Kidney (tissue), 14 donors: ENCODE data around the gene CYP11A1. TPM values are rescaled to one million over a fixed set of nuclear protein-coding genes. Genes with fewer than 3 reads are reported as not detected.

Experiments
- DNase-seq, 5 donors: peaks; one replicate each; pipeline ENCODE4 v3.0.0-alpha.2; 2013 to 2020
- FAIRE-seq: peaks from 2 replicates; lab custom pipeline; 2012; peaks lifted over from hg19 to GRCh38; lab: Jason Lieb, UNC
- H3K27ac ChIP-seq, 2 donors: one replicate each; pipeline ENCODE4 v1.7.0; 2013; ENCODE audit warnings: low read depth in 2 of 2, low read length in 2 of 2, inconsistent platforms in 1 of 2
- H3K27me3 ChIP-seq: one replicate; pipeline ENCODE4 v1.7.1; 2013; ENCODE audit warnings: low read length, inconsistent platforms; ENCODE audit not compliant: control insufficient read depth, insufficient read depth
- H3K36me3 ChIP-seq, 3 donors: one replicate each; pipeline versions ENCODE4 v1.7.0 to v1.7.1; 2013; ENCODE audit warnings: low read length in 3 of 3, control low read depth in 1 of 3, inconsistent platforms in 1 of 3; ENCODE audit not compliant: insufficient read depth in 3 of 3, control insufficient read depth in 2 of 3
- H3K4me1 ChIP-seq, 3 donors: one replicate each; pipeline versions ENCODE4 v1.7.0 to v1.7.1; 2013; ENCODE audit warnings: low read length in 3 of 3, inconsistent platforms in 1 of 3, low read depth in 1 of 3; ENCODE audit not compliant: control insufficient read depth in 2 of 3, insufficient read depth in 2 of 3
- H3K4me3 ChIP-seq, 3 donors: one replicate each; pipeline versions ENCODE4 v1.7.0 to v1.8.1; 2013; ENCODE audit warnings: low read length in 3 of 3, control low read depth in 1 of 3, inconsistent platforms in 1 of 3
- H3K9ac ChIP-seq, 3 donors: one replicate each; pipeline versions ENCODE4 v1.7.0 to v1.7.1; 2013; ENCODE audit warnings: low read length in 3 of 3, control low read depth in 1 of 3, inconsistent platforms in 1 of 3
- H3K9me3 ChIP-seq, 3 donors: one replicate each; pipeline versions ENCODE4 v1.7.0 to v1.7.1; 2013; ENCODE audit warnings: low read length in 3 of 3, control low read depth in 1 of 3, inconsistent platforms in 1 of 3; ENCODE audit not compliant: control insufficient read depth in 2 of 3, insufficient read depth in 1 of 3
- intact Hi-C: fragments of 100-400 bp; cut with DNase I; formaldehyde crosslinking; loops from one replicate; pipeline ENCODE4 v1.11.1; 2022
- polyA plus RNA-seq: library from polyadenylated mRNA; stranded (reverse); fragments of 350-450 nt; fragmentation: Illumina TruSeq; extraction: RNeasy Lipid Tissue Mini Kit (QIAGEN cat#74804); gene quantifications from one replicate; pipeline ENCODE4 v1.2.3, GENCODE V29; 2014; ENCODE audit warnings: low read depth, low replicate concordance; ENCODE audit not compliant: insufficient read depth
- total RNA-seq: library from RNA; stranded (reverse); fragmentation: NEBNext Ultra II Directional; extraction: Animal tissue kit (Norgen Biotek cat#: 25700); gene quantifications from one replicate; pipeline ENCODE4 v1.2.1, GENCODE V29; 2021
- TF ChIP-seq, protein P1 (sequence below): IDR thresholded peaks from 3 replicates; pipeline ENCODE4 v1.5.1; 2012; ENCODE audit warnings: mild to moderate bottlenecking, moderate library complexity, borderline replicate concordance; ENCODE audit not compliant: insufficient read depth; ENCODE audit errors: extremely low read depth
- donor health status: control.
- donor health status: control.
- donor health status: control.
- donor health status: control.
- donor health status: control.
- donor health status: DM: yes; HTN: yes; CAD: no.
- donor health status: Normal renal cell carcinoma (clear cell type).

Gene CYP11A1
- total and polyA plus RNA-seq, 2 donors from 2014 or later: 0.13 to 2.7 TPM

DNA sequence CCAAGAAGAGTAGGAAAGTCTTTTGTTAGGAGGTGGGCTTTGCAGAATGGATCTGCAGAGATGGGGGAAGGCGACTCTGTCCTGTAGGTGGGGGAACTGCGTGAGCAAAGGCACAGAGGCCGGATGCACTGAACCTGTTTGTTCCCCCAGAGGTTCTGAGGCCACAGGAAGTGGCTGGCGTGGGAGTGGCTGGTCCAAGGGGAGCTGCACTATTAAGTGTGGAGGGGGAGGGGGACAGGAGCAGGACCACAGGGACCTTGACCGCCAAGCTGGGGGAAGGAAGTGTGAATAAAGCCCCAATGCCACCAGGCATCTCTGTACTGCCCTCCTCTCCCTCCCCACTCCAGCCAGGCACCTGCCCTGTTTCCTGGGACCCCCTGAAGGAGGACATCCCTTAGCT lies 51.8 kb downstream of the CYP11A1 start:
- no peak for FAIRE-seq
- Histone ChIP-seq H3K27me3 (no peaks in the 10 kb centered on the region), H3K4me3 (no peak overlapping the region), H3K4me1 (peaks cover 0 to 2% (median 0%) of the 10 kb centered on the region in 3 donors), H3K27ac (no peak overlapping the region), H3K9ac (no peak overlapping the region), H3K9me3 (no peaks in the 10 kb centered on the region), H3K36me3 (no peaks in the 10 kb centered on the region)
- intact Hi-C loops: no loop called here
- peak in 1 of 5 donors; percentile 60 for DNase-seq
- TF ChIP-seq, protein P1, sequence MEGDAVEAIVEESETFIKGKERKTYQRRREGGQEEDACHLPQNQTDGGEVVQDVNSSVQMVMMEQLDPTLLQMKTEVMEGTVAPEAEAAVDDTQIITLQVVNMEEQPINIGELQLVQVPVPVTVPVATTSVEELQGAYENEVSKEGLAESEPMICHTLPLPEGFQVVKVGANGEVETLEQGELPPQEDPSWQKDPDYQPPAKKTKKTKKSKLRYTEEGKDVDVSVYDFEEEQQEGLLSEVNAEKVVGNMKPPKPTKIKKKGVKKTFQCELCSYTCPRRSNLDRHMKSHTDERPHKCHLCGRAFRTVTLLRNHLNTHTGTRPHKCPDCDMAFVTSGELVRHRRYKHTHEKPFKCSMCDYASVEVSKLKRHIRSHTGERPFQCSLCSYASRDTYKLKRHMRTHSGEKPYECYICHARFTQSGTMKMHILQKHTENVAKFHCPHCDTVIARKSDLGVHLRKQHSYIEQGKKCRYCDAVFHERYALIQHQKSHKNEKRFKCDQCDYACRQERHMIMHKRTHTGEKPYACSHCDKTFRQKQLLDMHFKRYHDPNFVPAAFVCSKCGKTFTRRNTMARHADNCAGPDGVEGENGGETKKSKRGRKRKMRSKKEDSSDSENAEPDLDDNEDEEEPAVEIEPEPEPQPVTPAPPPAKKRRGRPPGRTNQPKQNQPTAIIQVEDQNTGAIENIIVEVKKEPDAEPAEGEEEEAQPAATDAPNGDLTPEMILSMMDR: no peak

DNA sequence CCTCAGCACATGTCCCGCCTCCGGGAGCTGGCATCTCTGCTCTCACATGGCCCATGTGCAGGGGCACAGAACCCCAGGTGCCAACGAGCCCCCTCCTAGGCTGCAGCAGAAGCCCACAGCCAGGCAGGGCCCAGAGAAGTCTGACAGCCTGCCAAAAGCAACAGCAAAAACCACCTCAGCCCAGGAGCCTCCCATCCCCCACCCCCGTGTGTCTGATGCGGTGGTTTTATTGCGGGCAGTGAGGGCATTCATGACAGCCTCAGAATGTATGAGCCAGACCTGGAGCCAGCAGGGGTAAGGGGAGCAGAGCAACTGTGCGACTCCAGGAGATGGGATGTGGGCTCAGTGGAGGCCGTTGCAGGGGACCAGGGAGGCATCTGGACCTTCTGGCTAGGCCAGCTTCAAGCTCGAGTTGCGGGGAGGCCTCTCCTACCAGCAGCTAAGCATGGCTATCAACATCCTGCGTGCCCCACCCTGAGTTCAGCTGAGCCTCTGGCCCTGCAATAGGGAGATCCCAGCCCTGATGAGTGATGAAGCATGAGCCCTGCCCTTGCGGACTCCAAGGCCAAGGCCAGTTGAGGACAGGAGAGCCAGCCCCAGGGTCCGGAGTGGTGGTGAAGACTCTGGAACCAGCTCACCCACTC lies 52.5 kb downstream of the CYP11A1 start:
- intact Hi-C loops: loop anchor here (5.0 kb wide), 1 partner anchor 193 kb away; no protein-coding TSS in a partner anchor
- TF ChIP-seq, protein P1: no peak
- FAIRE-seq: no peak

DNA sequence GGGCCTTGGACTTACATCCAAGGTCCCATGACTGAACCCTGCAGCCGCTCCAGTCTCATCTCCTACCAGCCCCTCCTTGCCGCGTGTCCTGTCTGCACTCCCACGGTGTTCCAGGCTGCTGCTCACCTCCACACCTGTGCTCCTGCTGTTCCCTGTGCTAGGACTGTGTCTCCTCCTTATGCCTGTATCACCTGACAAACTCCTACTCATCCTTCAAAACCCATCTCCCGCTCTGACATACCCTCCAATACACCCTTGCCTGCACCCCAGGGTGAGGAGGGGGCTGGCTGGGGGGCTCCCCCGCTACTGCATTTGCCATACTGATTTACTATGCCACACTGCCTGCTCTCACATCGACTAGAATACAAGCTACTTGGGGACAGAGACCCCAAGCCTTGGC lies 53.6 kb downstream of the CYP11A1 start:
- Histone ChIP-seq H3K27me3 (no peaks in the 10 kb centered on the region), H3K9ac (no peak overlapping the region), H3K4me1 (peaks cover 0 to 2% (median 0%) of the 10 kb centered on the region in 3 donors), H3K36me3 (no peaks in the 10 kb centered on the region), H3K4me3 (no peak overlapping the region), H3K9me3 (no peaks in the 10 kb centered on the region), H3K27ac (no peak overlapping the region)
- TF ChIP-seq, protein P1: no peak
- FAIRE-seq (no peak), DNase-seq (no peak)
- intact Hi-C loops: loop anchor here (5.0 kb wide), 1 partner anchor 192 kb away; no protein-coding TSS in a partner anchor

More for the DNA sequence above, 52.5 kb downstream of the CYP11A1 start:
- no peak overlapping the region for H3K9ac ChIP-seq
- DNase-seq: peak in 1 of 5 donors; percentile 41
- no peak overlapping the region for H3K4me3 ChIP-seq
- H3K4me1 ChIP-seq: peaks cover 0 to 2% (median 0%) of the 10 kb centered on the region in 3 donors
- no peaks in the 10 kb centered on the region for H3K36me3 ChIP-seq
- no peaks in the 10 kb centered on the region for H3K9me3 ChIP-seq
- no peak overlapping the region for H3K27ac ChIP-seq
- no peaks in the 10 kb centered on the region for H3K27me3 ChIP-seq
